HG03135 (cell line): ENCODE data around the gene TMC2.

Experiments
- ATAC-seq: cut with Tn5 transposase; IDR thresholded peaks from one replicate; pipeline ENCODE4 v1.9.1; 2021; ENCODE audit warnings: mild to moderate bottlenecking, moderate library complexity; ENCODE audit not compliant: unreplicated experiment

Gene TMC2

DNA sequence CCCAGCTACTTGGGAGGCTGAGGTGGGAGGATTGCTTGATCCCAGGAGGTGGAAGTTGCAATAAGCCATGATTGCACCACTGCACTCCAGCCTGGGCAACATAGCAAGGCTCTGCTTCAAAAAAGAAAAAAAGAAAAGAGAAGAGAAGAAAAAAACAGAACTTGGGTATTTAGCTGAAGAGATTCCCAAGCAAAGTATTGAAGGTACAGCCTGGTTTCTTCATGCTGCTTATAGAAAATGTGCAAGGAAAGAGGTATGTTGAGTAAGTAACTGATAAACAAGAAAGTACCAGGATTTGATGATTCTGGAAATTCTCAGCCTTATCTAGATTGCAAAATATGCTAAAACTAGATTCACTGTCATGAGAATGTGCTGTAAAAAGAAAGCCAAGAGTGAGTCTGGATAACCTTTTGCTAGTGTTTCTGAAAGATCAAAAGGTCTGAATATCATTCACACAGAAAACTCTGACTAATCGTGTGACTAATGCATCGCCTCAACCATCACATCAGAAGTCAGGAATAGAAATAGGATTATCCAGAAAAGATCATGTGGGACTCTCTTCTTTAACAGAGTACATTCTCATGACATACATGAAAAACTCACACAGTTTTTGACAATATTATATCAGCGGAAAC, 83.7 kb downstream of the TMC2 start:
- ATAC-seq: no peak

DNA sequence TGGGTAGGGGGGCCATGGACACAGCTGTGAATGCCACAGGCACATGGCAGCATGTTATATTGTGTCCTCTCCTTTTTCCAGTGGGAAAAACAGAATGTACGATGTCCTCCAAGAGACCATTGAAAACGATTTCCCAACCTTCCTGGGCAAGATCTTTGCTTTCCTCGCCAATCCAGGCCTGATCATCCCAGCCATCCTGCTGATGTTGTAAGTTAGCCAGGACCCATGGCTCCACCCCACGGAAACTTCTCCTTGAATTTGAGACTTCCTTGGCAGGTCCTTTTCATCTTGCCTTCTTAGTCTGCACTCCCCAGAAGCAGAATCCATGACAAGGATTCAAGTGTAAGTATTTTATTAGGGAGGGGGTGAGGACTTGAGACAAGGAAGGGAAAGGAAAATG, 87.8 kb downstream of the TMC2 start:
- ATAC-seq: no peak

DNA sequence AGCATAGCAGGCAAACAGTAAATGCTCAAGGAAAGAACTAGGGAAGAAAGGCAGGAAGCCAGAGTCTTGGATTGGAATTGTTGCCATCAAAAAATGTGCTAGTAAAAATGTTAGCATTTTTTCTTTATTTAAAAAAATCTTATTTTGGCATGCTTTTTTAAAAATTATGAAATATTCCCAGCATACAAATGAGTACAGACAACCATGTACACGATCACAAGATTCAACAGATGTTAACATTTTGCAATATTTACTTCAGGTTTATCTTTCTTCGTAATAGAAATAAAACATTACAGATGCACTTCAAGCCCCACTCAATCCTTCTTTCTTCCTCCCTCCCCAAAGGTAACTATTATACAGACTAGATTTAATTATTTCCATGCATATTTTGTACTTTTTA, 88.7 kb downstream of the TMC2 start:
- no peak for ATAC-seq

DNA sequence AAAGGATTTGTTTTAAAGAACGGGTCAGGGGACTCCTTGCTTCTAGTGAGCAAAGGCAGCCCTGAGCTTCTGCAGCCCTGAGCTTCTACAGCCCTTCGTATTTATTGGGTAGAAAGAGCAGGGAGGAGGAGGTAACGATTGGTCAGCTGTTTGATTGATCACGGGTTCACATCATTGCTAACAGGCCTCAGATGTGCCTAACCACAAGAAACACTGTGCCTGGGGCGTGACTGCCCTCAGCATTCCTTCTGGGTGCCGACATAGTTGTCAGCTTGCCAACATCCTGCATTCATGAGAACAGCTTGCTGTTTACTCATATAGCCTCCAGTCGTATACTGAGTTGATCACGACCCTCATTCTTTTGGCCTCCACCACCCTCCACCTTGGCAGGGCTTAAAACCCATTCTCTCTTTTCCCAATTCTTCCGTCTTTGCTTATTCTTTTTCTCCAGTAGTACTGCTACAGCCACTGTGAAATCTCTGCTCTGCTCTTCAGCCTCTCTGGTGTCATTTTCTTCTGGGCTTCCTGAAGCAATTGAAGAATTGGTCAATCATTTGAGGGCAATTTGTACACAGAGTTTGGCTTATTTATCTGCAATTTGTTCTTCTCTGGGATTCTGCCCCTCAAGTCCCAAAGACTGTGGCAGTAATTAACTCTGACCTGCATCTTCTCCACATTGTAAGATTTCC, 90.6 kb downstream of the TMC2 start:
- no peak for ATAC-seq

DNA sequence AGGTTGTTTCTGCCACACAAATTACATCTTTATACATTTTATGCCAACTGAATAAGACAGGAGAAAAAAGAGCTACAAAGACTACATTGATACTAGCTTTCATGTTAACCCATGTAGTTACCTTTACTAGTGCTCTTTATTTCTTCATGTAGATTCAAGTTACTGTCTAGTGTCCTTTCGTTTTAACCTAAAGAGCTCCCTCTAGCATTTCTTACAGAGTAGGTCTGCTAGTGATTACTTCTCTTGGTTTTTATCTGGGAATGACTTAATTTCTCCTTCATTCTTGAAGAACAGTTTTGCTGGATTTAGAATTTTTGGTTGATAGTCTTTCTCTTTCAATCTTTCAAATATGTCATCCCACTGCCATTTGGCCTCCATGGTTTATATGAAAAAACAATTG, 94.9 kb downstream of the TMC2 start:
- ATAC-seq: no peak

DNA sequence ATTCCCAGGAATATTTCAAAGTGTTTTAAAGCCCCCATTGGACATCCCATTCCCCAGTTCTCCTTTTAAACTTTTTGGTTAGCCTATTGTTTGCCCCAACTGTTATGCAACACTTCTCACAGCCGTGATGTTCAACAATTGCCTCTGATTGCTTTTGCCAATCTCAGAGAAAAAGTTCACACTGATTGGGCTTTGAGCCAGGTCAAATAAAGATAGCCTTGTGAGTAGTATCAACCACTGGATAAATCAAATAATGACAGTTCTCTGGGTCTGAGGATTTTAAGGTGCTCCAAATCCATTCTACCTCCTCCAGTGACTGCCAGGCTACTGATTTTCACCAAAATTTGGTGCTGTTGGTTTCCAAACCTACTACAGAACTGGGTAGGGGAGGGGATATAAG, 97.0 kb downstream of the TMC2 start:
- ATAC-seq: no peak

DNA sequence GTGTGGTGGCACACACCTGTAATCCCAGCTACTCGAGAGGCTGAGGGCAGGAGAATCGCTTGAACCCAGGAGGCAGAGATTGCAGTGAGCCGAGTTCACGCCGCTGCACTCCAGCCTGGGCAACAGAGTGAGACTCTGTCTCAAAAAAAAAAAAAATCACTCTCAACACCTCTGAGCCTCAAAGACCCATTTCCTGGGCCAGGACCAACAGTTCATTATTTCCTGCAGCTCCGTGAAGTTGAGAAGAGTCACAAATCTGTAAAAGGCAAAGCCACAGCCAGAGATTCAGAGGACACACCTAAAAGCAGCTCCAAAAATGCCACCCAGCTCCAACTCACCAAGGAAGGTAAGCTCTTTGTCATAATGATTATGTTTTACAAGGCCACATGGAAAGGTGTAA, 100.9 kb downstream of the TMC2 start:
- no peak for ATAC-seq

DNA sequence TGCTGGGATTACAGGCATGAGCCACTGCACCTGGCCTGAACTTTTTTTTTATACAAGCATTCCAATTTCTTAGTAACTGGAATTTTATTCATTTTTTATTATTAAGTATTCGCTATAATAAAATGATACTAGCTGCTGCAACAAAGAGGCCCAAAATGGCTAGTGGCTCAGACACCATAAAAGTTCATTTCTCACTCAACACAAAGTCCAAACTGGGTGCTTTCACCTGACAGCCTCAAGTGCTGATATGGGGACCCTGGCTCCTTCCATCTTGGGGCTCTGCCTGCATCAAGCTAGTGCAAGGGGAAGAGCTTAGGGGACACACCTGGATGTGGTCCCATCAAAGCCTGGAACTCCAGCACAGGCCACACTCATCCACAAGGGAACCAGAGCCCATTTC, 103.9 kb downstream of the TMC2 start:
- ATAC-seq: no peak

DNA sequence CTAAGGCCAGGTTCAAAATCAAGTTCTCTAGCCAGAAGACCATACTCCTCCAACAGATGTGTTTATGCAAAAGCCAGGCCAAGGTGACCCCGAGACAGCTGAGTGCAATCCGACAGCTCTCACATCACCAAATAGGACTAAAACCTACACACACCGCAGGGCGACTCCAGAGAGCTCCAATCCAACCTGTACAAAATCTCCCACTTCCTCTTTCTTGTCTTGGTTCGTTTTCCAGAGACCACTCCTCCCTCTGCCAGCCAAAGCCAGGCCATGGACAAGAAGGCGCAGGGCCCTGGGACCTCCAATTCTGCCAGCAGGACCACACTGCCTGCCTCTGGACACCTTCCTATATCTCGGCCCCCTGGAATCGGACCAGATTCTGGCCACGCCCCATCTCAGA, 104.5 kb downstream of the TMC2 start:
- no peak for ATAC-seq

DNA sequence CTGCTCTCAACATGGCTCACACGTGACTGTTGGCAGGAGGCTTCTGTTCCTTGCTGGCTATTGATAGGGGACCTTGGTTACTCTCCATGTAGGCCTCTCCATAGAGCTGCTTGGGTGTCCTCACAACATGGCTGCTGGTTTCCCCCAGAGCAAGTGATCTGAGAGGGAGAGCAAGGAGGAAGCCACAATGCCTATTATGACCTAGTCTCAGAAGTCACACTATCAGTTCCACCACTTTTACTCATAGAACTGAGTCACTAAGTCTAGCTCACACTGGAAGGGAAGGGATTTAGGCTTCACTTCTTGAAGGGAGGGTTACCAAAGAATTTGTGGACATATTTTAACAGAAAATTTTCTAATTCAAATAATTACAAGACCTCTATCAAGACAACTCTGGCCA, 107.3 kb downstream of the TMC2 start:
- no peak for ATAC-seq

DNA sequence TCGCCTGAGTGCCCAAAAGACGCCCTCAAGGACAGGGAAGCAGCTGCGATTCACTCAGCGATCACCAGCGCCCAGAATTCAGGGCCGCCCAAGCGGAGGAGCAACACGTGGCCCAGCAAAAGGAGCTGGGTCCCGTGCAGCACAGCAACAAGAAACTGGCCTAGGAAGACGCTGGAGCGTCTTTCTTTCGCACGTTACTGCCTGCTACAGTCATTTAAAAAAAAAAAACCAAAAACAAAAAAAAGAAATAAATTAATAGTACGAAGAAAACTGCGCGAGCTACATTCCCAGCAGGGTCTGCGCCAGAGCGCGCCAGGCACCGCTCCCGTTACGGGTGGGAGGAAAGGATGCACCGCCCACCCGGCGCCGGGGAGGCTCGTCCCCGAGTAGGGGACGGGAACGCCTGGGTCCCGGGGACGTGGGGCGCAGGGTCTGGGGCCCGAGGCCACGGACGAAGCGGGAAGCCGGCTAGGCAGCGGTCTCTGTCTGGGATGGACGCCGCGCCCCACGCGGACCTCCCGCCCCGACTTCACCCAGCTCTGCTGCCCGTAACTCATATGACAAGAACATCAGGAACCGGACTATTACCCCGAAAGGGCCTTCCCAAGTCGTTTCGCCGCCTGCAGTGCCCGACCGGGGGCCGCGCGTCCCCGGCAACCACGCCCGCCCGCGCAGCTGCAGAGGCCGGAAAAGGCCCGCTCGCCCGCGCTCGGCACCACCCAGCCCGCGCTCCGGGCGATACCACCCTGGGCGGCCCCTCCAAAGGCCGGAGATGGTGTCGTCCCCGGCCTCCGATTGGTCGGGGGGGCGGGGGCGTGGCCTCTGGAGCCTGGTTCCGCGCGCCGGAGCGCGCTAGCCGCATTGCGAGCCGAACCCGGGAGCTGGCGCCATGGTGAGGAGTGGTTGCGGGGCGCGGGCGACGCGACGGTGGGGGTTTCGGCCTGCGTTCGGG, 115.7 kb downstream of the TMC2 start, which contains the start of gene NOP56:
NOP56 (plus strand) TSS at position 861 of the 952 bp plus-strand sequence; CDS start at position 890, 29 bp downstream.
- ATAC-seq: peak; percentile 79

DNA sequence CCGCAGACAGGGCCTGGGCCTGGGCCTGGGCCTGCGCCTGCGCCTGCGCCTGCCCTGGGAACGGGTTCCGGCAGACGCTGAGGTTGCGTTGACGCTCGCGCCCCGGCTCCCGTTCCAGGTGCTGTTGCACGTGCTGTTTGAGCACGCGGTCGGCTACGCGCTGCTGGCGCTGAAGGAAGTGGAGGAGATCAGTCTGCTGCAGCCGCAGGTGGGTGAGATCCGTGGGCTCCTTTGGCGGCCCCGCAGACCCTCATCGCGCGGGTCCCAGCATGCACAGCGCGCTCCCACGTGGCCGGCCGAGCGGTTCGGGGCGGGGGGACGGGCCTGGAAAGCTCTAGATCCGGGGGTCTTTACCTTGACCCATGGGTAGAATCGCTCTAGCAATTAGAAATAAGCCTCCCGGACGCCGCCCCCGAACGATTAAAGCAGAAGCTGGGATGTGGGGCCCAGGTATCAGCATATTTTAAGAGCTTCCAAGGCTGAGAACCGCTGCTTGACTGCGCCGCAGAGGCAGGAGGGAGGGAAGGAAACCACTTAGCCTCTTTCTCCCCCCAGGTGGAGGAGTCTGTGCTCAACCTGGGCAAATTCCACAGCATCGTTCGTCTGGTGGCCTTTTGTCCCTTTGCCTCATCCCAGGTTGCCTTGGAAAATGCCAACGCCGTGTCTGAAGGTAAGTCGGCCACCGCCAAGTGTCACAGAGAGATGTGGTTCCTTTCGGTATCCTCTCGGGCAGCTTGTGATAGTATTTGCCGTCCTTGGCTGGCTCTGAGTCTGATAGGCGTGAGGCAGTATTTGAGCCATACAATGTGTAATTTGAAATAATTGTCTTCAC, 116.6 kb downstream of the TMC2 start:
- peak; percentile 44 for ATAC-seq

DNA sequence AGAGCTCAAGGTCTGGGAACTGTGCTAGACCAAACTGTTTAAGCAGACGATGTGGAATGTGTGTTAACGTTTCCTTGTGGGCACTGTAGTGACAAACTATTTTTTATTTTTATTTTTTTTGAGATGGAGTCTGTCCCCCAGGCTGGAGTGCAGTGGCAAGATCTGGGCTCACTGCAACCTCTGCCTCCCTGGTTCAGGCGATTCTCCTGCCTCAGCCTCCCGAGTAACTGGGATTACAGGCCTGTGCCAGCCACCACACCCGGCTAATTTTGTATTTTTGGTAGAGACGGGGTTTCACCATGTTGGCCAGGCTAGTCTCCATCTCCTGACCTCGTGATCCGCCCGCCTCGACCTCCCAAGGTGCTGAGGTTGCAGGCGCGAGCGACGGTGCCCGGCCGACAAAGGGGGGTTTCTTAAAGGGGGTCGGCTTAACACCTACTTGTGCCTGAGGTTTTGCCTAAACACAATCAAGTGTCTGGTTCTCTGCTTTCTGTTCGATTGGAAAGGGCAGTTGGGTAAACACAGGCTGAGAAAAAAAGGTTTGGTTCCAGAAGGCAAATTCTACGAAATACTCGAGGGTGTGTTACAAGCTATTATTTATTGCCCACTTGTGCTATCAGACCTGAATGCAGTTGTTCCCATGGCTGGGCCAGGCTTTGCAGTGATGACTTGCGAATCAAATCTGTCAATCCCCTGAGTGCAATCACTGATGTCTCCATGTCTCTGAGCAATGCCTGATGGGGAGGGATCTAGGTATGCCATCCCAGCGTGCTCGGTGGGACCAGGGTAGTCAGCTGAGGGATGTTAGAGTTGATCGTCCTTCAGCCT, 117.4 kb downstream of the TMC2 start:
- ATAC-seq: no peak

DNA sequence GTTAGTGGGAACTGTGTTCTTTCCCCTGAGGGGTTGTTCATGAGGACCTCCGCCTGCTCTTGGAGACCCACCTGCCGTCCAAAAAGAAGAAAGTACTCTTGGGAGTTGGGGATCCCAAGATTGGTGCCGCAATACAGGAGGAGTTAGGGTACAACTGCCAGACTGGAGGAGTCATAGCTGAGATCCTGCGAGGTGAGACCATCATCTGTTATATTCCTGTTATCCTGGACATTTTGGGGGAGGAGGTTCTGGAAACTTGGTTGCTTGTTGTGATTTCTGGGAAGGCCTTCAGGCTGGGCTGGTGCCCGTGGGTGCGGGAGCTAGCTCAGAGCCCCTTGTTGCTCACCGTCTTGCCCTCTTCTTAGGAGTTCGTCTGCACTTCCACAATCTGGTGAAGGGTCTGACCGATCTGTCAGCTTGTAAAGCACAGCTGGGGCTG, 118.0 kb downstream of the TMC2 start:
- no peak for ATAC-seq

DNA sequence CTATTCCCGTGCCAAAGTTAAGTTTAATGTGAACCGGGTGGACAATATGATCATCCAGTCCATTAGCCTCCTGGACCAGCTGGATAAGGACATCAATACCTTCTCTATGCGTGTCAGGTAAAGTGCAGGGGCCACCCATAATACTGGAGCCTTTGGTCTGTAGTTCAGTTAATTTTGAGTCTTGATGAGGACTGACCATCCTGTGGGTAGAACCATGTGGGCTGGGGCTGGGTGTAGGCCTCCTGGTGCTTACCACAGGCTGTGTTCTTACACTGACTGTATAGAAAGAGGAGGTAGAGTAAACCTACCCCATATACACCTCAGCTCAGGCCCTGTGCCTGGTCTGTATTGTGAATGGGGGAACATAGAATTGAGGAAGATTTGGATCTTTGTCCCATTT, 118.5 kb downstream of the TMC2 start:
- no peak for ATAC-seq

DNA sequence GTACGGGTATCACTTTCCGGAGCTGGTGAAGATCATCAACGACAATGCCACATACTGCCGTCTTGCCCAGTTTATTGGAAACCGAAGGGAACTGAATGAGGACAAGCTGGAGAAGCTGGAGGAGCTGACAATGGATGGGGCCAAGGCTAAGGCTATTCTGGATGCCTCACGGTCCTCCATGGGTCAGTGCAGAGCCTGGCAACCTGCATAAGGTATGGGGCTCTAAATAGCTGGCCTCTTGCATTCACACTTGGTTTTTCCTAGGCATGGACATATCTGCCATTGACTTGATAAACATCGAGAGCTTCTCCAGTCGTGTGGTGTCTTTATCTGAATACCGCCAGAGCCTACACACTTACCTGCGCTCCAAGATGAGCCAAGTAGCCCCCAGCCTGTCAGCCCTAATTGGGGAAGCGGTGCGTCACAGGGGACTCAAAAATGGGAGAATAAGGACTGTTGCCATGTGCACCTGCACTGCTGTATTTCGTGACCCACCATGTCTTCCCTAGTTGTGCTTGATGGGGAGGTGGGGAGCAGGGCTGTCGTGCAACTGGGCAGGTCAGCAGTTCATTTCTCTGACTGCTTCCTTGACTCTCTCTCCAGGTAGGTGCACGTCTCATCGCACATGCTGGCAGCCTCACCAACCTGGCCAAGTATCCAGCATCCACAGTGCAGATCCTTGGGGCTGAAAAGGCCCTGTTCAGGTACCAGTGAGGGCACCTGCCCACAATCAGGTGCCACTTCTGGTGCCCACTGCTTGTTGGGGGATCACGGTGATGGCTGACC, 119.2 kb downstream of the TMC2 start:
- ATAC-seq: no peak

DNA sequence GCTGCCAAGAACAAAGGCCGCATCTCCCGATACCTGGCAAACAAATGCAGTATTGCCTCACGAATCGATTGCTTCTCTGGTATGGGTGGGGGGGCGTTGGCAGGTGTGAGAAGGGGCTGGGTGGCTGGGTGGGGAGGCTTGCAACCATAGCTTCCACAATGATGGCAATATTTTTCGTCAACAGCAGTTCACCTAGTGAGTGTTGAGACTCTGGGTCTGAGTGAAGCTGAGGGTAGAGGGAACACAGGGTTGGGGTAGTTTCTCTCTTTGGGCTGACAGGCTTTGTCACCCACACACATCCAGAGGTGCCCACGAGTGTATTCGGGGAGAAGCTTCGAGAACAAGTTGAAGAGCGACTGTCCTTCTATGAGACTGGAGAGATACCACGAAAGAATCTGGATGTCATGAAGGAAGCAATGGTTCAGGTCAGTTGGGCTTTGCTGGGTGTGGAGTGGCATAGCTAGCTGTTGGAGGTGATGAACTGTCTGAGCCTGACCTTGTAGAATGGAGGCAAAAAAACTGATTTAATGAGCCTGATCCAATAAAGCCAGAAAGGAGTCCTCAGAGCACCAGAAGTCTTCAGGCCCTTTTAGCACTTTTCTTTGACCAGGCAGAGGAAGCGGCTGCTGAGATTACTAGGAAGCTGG, 120.2 kb downstream of the TMC2 start:
- ATAC-seq: no peak

DNA sequence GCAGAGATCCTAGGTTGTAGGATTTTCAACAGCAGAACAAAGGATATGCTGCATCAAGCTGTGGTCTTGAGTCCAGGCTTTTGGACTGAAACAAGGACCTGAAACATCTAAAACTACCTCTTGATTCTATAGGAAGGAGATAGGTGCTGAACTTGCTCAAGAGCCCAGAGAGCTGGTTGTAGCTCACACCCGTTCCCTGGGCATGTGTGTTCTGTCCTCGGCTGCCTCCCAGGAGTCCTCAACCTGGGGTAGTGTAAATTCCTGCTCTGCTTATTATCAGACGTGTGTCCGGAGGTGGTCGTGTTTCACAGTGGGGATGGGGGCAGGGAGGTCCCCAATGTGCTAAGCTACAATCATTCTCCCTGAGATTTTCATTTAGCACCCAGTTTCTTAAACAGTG, 120.9 kb downstream of the TMC2 start:
- no peak for ATAC-seq

DNA sequence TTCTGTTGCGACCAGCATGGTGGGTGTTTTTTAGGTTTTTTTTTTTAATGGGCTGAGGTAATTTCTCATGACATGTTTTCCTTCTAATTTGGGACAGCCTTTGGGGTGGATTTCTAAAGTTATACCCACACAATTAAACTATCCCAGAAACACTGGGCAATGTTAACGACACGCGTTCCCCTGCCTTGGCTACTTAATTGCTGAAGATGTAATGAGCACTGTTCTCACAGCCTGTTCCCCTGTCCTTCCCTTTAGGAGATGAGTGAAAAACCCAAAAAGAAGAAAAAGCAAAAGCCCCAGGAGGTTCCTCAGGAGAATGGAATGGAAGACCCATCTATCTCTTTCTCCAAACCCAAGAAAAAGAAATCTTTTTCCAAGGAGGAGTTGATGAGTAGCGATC, 121.3 kb downstream of the TMC2 start:
- no peak for ATAC-seq
